K562 (cell line): Measurements from ENCODE around the gene PAFAH2. TPM values are rescaled to one million over a fixed set of nuclear protein-coding genes. Genes with fewer than 3 reads are reported as not detected.

ENCODE experiments used
- ATAC-seq: fragments of 200-7000 bp; cut with Tn5 transposase; 3 replicates; pipeline ENCODE4 v1.9.1; 2020; ENCODE audit warnings: moderate library complexity
- BruUV-seq: library from RNA; stranded (reverse); fragments of 400-500 nt; replicated peaks from 2 replicates; lab custom pipeline; 2021; lab: Mats Ljungman, UMichigan
- CTCF ChIA-PET: fragments of 300-600 bp; formaldehyde crosslinking; extraction: SDS; loops from one replicate; lab custom pipeline; 2021; ENCODE audit warnings: low intra/inter-chr PET ratio; lab: Yijun Ruan, JAX
- POLR2A ChIA-PET: fragments of 300-600, 350-650 bp; sonication (Branson Sonifier 250); formaldehyde crosslinking; extraction: SDS; loops from one replicate; lab custom pipeline; 2021; ENCODE audit warnings: antibody characterized with exemption, inconsistent platforms; lab: Yijun Ruan, JAX
- DNase-seq, 4 experiments: peaks; one replicate each; pipeline versions ENCODE4 v3.0.0 to v3.0.0-alpha.2; 2011 to 2018; ENCODE audit warnings: low spot score in 3 of 4, mixed read lengths in 3 of 4; ENCODE audit errors: extremely low read depth in 1 of 4
- FAIRE-seq: peaks from 2 replicates; lab custom pipeline; 2011; peaks lifted over from hg19 to GRCh38; lab: Jason Lieb, UNC
- H2AFZ ChIP-seq: 2 replicates; pipeline ENCODE4 v1.6.0; 2011; ENCODE audit warnings: low read depth, low read length, control low read depth, inconsistent platforms
- H3K27ac ChIP-seq: fragments of 200-600 bp; 3 replicates; pipeline ENCODE4 v1.8.0; 2011; ENCODE audit warnings: low read depth, mild to moderate bottlenecking, control low read depth, inconsistent platforms, low read length, moderate library complexity, mixed read lengths; ENCODE audit errors: extremely low read depth
- H3K27me3 ChIP-seq, 2 experiments: fragments of 300-600 bp in 1 of 2; 2 replicates in 1 of 2; 3 replicates in 1 of 2; pipeline versions ENCODE4 v1.6.0 to v1.8.0; 2011; ENCODE audit warnings: inconsistent platforms in 2 of 2, low read length in 2 of 2, mild to moderate bottlenecking in 1 of 2, mixed read lengths in 1 of 2, moderate library complexity in 1 of 2; ENCODE audit not compliant: control insufficient read depth in 2 of 2, insufficient read depth in 2 of 2
- H3K36me3 ChIP-seq: fragments of 300-600 bp; 3 replicates; pipeline ENCODE4 v1.8.0; 2011; ENCODE audit warnings: mild to moderate bottlenecking, low read length, inconsistent platforms; ENCODE audit not compliant: control insufficient read depth, insufficient read depth
- H3K4me1 ChIP-seq, 2 experiments: fragments of 200-600 bp in 1 of 2; replicated peaks in 1 of 2; 2 replicates in 1 of 2; 3 replicates in 1 of 2; pipeline versions ENCODE4 v1.5.1 to v1.8.0; 2011; ENCODE audit warnings: inconsistent platforms in 2 of 2, low read length in 2 of 2, mild to moderate bottlenecking in 1 of 2, mixed read lengths in 1 of 2, moderate library complexity in 1 of 2; ENCODE audit not compliant: control insufficient read depth in 2 of 2, insufficient read depth in 2 of 2
- H3K4me2 ChIP-seq: 2 replicates; pipeline ENCODE4 v1.6.1; 2011; ENCODE audit warnings: low read length, control low read depth, inconsistent platforms, mixed read lengths; ENCODE audit not compliant: insufficient read depth
- H3K4me3 ChIP-seq: fragments of 200-600 bp; sonication (generic), shearing (Covaris generic); 2 replicates; pipeline ENCODE4 v1.5.1; 2016; ENCODE audit warnings: control low read depth, inconsistent platforms
- H3K79me2 ChIP-seq: fragments of 200-600 bp; 3 replicates; pipeline ENCODE4 v1.8.0; 2011; ENCODE audit warnings: low read length, inconsistent platforms; ENCODE audit not compliant: control insufficient read depth, insufficient read depth
- H3K9ac ChIP-seq, 2 experiments: 2 replicates each; pipeline versions ENCODE4 v1.6.0 to v1.6.1; 2011; ENCODE audit warnings: low read depth in 2 of 2, low read length in 2 of 2, control low read depth in 1 of 2, inconsistent platforms in 1 of 2, mild to moderate bottlenecking in 1 of 2, mixed read lengths in 1 of 2; ENCODE audit not compliant: insufficient read depth in 1 of 2
- H3K9me1 ChIP-seq: one replicate; pipeline ENCODE4 v1.6.0; 2011; ENCODE audit warnings: inconsistent platforms, mild to moderate bottlenecking, low read length, moderate library complexity; ENCODE audit not compliant: control insufficient read depth, insufficient read depth
- H3K9me3 ChIP-seq: replicated peaks from 2 replicates; pipeline ENCODE4 v1.5.1; 2011; ENCODE audit warnings: low read depth, low read length, inconsistent platforms; ENCODE audit not compliant: control insufficient read depth, insufficient read depth
- H4K20me1 ChIP-seq: replicated peaks from 2 replicates; pipeline ENCODE4 v1.6.1; 2011; ENCODE audit warnings: low read length, inconsistent platforms, mixed read lengths; ENCODE audit not compliant: control insufficient read depth, insufficient read depth
- BCLAF1 ChIP-seq, 2 experiments: fragments of 450-650 bp in 1 of 2; IDR thresholded peaks; 2 replicates each; pipeline ENCODE4 v1.6.1; 2011 to 2017; ENCODE audit warnings: low read depth in 2 of 2, antibody characterized with exemption in 1 of 2, borderline replicate concordance in 1 of 2, low read length in 1 of 2, mild to moderate bottlenecking in 1 of 2, mixed read lengths in 1 of 2; ENCODE audit not compliant: control insufficient read depth in 1 of 2
- CBX8 ChIP-seq: fragments of 200-600 bp; sonication (generic); IDR thresholded peaks from 2 replicates; pipeline ENCODE4 v1.6.1; 2012; ENCODE audit warnings: borderline replicate concordance, mixed run types, low read depth, mild to moderate bottlenecking, moderate library complexity, mixed read lengths, low read length, control low read depth, inconsistent platforms; ENCODE audit not compliant: poor library complexity, severe bottlenecking; ENCODE audit errors: extremely low read depth
- CHCHD3 ChIP-seq: fragments of 250-450 bp; sonication (Bioruptor Pico); IDR thresholded peaks from 2 replicates; pipeline ENCODE4 v2.1.2; 2022; ENCODE audit warnings: mild to moderate bottlenecking
- CTCFL ChIP-seq: IDR thresholded peaks from 2 replicates; pipeline ENCODE4 v1.6.1; 2011; ENCODE audit warnings: borderline replicate concordance, low read depth, mild to moderate bottlenecking, moderate library complexity, low read length; ENCODE audit not compliant: insufficient read depth, poor library complexity, severe bottlenecking
- E2F8 ChIP-seq: fragments of 450-650 bp; IDR thresholded peaks from 2 replicates; pipeline ENCODE4 v1.7.1; 2018; ENCODE audit warnings: mild to moderate bottlenecking, low read depth; ENCODE audit not compliant: partially characterized antibody
- FOXK2 ChIP-seq, 2 experiments: fragments of 450-650 bp; IDR thresholded peaks in 1 of 2; conservative IDR thresholded peaks in 1 of 2; 2 replicates each; pipeline ENCODE4 v1.6.1; 2016; ENCODE audit warnings: low read depth in 2 of 2, mild to moderate bottlenecking in 1 of 2
- IRF2 ChIP-seq: sonication (generic); formaldehyde crosslinking; IDR thresholded peaks from 2 replicates; pipeline ENCODE4 v1.8.1; 2022; ENCODE audit warnings: mild to moderate bottlenecking, missing genetic modification reagents
- PCBP2 ChIP-seq: fragments of 200-400 bp; formaldehyde crosslinking; IDR thresholded peaks from 2 replicates; pipeline ENCODE4 v1.6.1; 2018; ENCODE audit warnings: low read length, low read depth, mild to moderate bottlenecking, moderate library complexity; ENCODE audit not compliant: poor library complexity, severe bottlenecking
- ZFP36 ChIP-seq: fragments of 150-350 bp; IDR thresholded peaks from 2 replicates; pipeline ENCODE4 v1.6.1; 2018; ENCODE audit warnings: low read length, low read depth; ENCODE audit not compliant: partially characterized antibody
- ZNF695 ChIP-seq: fragments of 450-650 bp; formaldehyde crosslinking; IDR thresholded peaks from 2 replicates; pipeline ENCODE4 v1.4.0; 2020; ENCODE audit warnings: mild to moderate bottlenecking, moderate library complexity
- WGBS: fragments of 100-300 bp; shearing (Covaris generic); methylation state at CpG from one replicate; pipeline ENCODE4 v1.1.6; 2016; ENCODE audit warnings: low coverage, mixed read lengths; ENCODE audit not compliant: insufficient coverage; ENCODE audit errors: missing lambda C conversion rate; 5-methylcytosine and 5-hydroxymethylcytosine counted together
- in situ Hi-C: fragments of 300-500 bp; cut with MboI; formaldehyde crosslinking; loops from 4 replicates; pipeline ENCODE4 v1.15.0; 2018; ENCODE audit warnings: inconsistent platforms, mixed read lengths
- intact Hi-C: fragments of 100-400 bp; cut with micrococcal nuclease; formaldehyde crosslinking; loops from 2 replicates; pipeline ENCODE4 v1.14.2; 2022
- polyA plus RNA-seq, 8 experiments: library from polyadenylated mRNA; depleted of rRNA in 4 of 8; stranded (reverse) in 5 of 8; unstranded in 3 of 8; fragments of >200 nt; fragmentation: Nextera tagmentation in 2 of 8; fragmentation: Illumina TruSeq in 1 of 8; extraction: Ambion mirVana in 2 of 8; extraction: Trizol in 1 of 8; gene quantifications; 2 replicates each; pipeline versions ENCODE4 v1.2.1 to v1.2.3, GENCODE V29; 2011 to 2014; ENCODE audit warnings: inconsistent platforms in 1 of 8, missing spikeins in 1 of 8
- total RNA-seq, 7 experiments: library from RNA; depleted of rRNA in 6 of 7; stranded (reverse); fragments of >200 nt in 6 of 7; fragmentation: Illumina TruSeq in 2 of 7; extraction: Trizol in 2 of 7; gene quantifications; 2 replicates each; pipeline versions ENCODE4 v1.2.1 to v1.2.3, GENCODE V29; 2011 to 2021; ENCODE audit warnings: low replicate concordance in 1 of 7

The PAFAH2 gene
- total and polyA plus RNA-seq, 9 of the 15 experiments (the other 6 are each of a cell fraction or from before 2014, with no cell fraction given) = 4.2 to 10.9 (median 6.8) TPM

- BruUV-seq = no TSS peak
- peak overlapping the region; percentile 99 for H2AFZ ChIP-seq
- in situ Hi-C loops = loop anchor here (5.0 kb wide), 1 partner anchor 102 kb away; no protein-coding TSS in a partner anchor
- peak overlapping the region; percentile 19 to 54; a peak in 1 of 4 replicates for H3K9ac ChIP-seq
- peaks cover 19 to 28% of the 10 kb centered on the region in 2 experiments for H3K4me1 ChIP-seq
- FAIRE-seq (no peak), DNase-seq (no peak), ATAC-seq (no peak)
- H3K36me3 ChIP-seq = no peaks in the 10 kb centered on the region
- peaks cover 8% of the 10 kb centered on the region; the same call in 1 of the 3 replicates for H3K79me2 ChIP-seq
- H3K9me1 ChIP-seq = no peaks in the 10 kb centered on the region
- WGBS = 60% methylated on average over 18 of the region's 18 CpGs
- POLR2A ChIA-PET = interaction anchor here (0.7 to 2.8 kb wide), 12 partner anchors 9 to 192 kb away, joined by 3 to 22 read pairs (median 4); no protein-coding TSS in a partner anchor
- H4K20me1 ChIP-seq = no peaks in the 10 kb centered on the region
- intact Hi-C loops = loop anchor here (10.0 kb wide), 1 partner anchor 174 kb away; no protein-coding TSS in a partner anchor
- no peak overlapping the region for H3K4me3 ChIP-seq
- H3K27me3 ChIP-seq = no peaks in the 10 kb centered on the region
- CTCF ChIA-PET = interaction anchor here (0.8 to 3.5 kb wide), 4 partner anchors 94 to 177 kb away, joined by 3 to 120 read pairs (median 12); partner anchors contain the start of gene STMN1
- H3K9me3 ChIP-seq = no peaks in the 10 kb centered on the region
- H3K4me2 ChIP-seq = peak overlapping the region; percentile 78; the same call in 1 of the 2 replicates
- H3K27ac ChIP-seq = no peak overlapping the region
- no peak for TF ChIP-seq CBX8
- no peak for TF ChIP-seq CTCFL
- TF ChIP-seq ZFP36 = no peak
- TF ChIP-seq CHCHD3 (CRISPR knock-in tag) = no peak
- TF ChIP-seq E2F8 = no peak
- TF ChIP-seq IRF2 = no peak
- no peak for TF ChIP-seq FOXK2 (conservative IDR thresholded peaks at IDR 0.05 in 1 of 2, IDR thresholded peaks at IDR 0.05 in 1 of 2; ENCODE audit: low read depth in 2 of 2)
- no peak for TF ChIP-seq PCBP2
- TF ChIP-seq BCLAF1 (IDR thresholded peaks at IDR 0.05; ENCODE audit: borderline replicate concordance in 1 of 2, control insufficient read depth in 1 of 2, low read depth in 2 of 2, low read length in 1 of 2) = no peak
- TF ChIP-seq ZNF695 (CRISPR knock-in tag) = no peak
Observed at GRCh38 chr1:25999041-25999800, 1.4 kb upstream of the PAFAH2 start.
